Neural cell (in vitro differentiated cells): Measurements from ENCODE around the gene OR2T33.

Experiments
- CTCF ChIP-seq: fragments of 450-650 bp; IDR thresholded peaks from 2 replicates; pipeline ENCODE4 v1.5.1; 2014; ENCODE audit warnings: antibody characterized with exemption, mild to moderate bottlenecking, moderate library complexity; ENCODE audit not compliant: poor library complexity, severe bottlenecking
- EZH2 ChIP-seq: fragments of 200-600, 300-800 bp; shearing (Covaris generic), sonication (generic); IDR thresholded peaks from 2 replicates; pipeline ENCODE4 v1.6.1; 2014; ENCODE audit warnings: antibody characterized with exemption, low read length, borderline replicate concordance, mild to moderate bottlenecking; ENCODE audit not compliant: insufficient read depth, poor library complexity, severe bottlenecking
- POLR2AphosphoS5 ChIP-seq: IDR thresholded peaks from 2 replicates; pipeline ENCODE4 v1.6.1; 2012
- RAD21 ChIP-seq: fragments of 450-650 bp; conservative IDR thresholded peaks from 2 replicates; pipeline ENCODE4 v1.6.1; 2014; ENCODE audit warnings: antibody characterized with exemption, mild to moderate bottlenecking, moderate library complexity
- REST ChIP-seq: IDR thresholded peaks from 2 replicates; pipeline ENCODE4 v1.6.1; 2012; ENCODE audit warnings: borderline replicate concordance
- SMC3 ChIP-seq: fragments of 450-650 bp; conservative IDR thresholded peaks from 2 replicates; pipeline ENCODE4 v1.6.1; 2014; ENCODE audit warnings: antibody characterized with exemption, mild to moderate bottlenecking, moderate library complexity; ENCODE audit not compliant: poor library complexity
- TAF1 ChIP-seq: IDR thresholded peaks from 2 replicates; pipeline ENCODE4 v1.6.1; 2012; ENCODE audit warnings: low read depth

- no peak for TF ChIP-seq CTCF
- TF ChIP-seq RAD21, result no peak
- no peak for TF ChIP-seq TAF1
- no peak for TF ChIP-seq EZH2
- no peak for TF ChIP-seq POLR2AphosphoS5
- no peak for TF ChIP-seq SMC3
- no peak for TF ChIP-seq REST
Measured at GRCh38 chr1:248288391-248288790, 10.6 kb upstream of the OR2T33 start.
